H1 (cell line): ENCODE data around the gene BCL2. TPM values are rescaled to one million over a fixed set of nuclear protein-coding genes. Genes with fewer than 3 reads are reported as not detected.

ENCODE experiments used
- CTCF ChIA-PET: fragments of 300-600 bp; sonication (Branson Sonifier 250); formaldehyde crosslinking; loops from one replicate; lab custom pipeline; 2021; ENCODE audit not compliant: partially characterized antibody; lab: Charles Lee
- POLR2A ChIA-PET: fragments of 300-600 bp; sonication (Branson Sonifier 250); formaldehyde crosslinking; loops from one replicate; lab custom pipeline; 2021; ENCODE audit warnings: inconsistent platforms; ENCODE audit not compliant: partially characterized antibody; lab: Charles Lee
- DNase-seq, 2 experiments: peaks; one replicate each; pipeline versions ENCODE4 v3.0.0 to v3.0.0-alpha.2; 2010 to 2022; ENCODE audit warnings: low spot score in 2 of 2, low read depth in 1 of 2, mixed read lengths in 1 of 2
- FAIRE-seq: peaks from 2 replicates; lab custom pipeline; 2011; peaks lifted over from hg19 to GRCh38; lab: Jason Lieb, UNC
- H2AFZ ChIP-seq: 2 replicates; pipeline ENCODE4 v1.8.1; 2012; ENCODE audit warnings: low read length, inconsistent platforms
- H2AK5ac ChIP-seq: 2 replicates; pipeline ENCODE4 v1.6.1; 2013; ENCODE audit warnings: low read depth, low read length
- H2BK120ac ChIP-seq: replicated peaks from 2 replicates; pipeline ENCODE3; 2013; ENCODE audit warnings: low read depth, low read length, inconsistent platforms
- H2BK12ac ChIP-seq: 2 replicates; pipeline ENCODE4 v1.6.1; 2013; ENCODE audit warnings: low read depth, low read length
- H2BK15ac ChIP-seq: 2 replicates; pipeline ENCODE4 v1.6.1; 2013; ENCODE audit warnings: low read length
- H2BK20ac ChIP-seq: 2 replicates; pipeline ENCODE4 v1.6.1; 2013; ENCODE audit warnings: low read length
- H2BK5ac ChIP-seq: 2 replicates; pipeline ENCODE4 v1.6.1; 2013; ENCODE audit warnings: low read depth, low read length
- H3K14ac ChIP-seq: 2 replicates; pipeline ENCODE4 v1.6.1; 2013; ENCODE audit warnings: inconsistent platforms; ENCODE audit not compliant: insufficient read length
- H3K18ac ChIP-seq: 2 replicates; pipeline ENCODE4 v1.6.1; 2013; ENCODE audit warnings: low read length; ENCODE audit errors: extremely low read depth
- H3K23ac ChIP-seq: 2 replicates; pipeline ENCODE4 v1.6.1; 2013; ENCODE audit warnings: inconsistent platforms; ENCODE audit not compliant: insufficient read length
- H3K23me2 ChIP-seq: 2 replicates; pipeline ENCODE4 v1.6.1; 2013; ENCODE audit warnings: low read depth, low read length
- H3K27ac ChIP-seq: 2 replicates; pipeline ENCODE4 v1.6.1; 2011; ENCODE audit warnings: low read depth, low read length, inconsistent platforms
- H3K27me3 ChIP-seq, 4 experiments: replicated peaks in 1 of 4; 1 replicate in 1 of 4; 2 replicates in 3 of 4; pipeline versions ENCODE4 v1.6.1 to v1.8.1; 2011 to 2013; ENCODE audit warnings: low read length in 3 of 4, mild to moderate bottlenecking in 3 of 4, inconsistent platforms in 2 of 4, mixed read lengths in 2 of 4, moderate library complexity in 1 of 4; ENCODE audit not compliant: control insufficient read depth in 3 of 4, insufficient read depth in 3 of 4; ENCODE audit errors: extremely low read depth in 1 of 4
- H3K36me3 ChIP-seq, 4 experiments: 2 replicates each; pipeline versions ENCODE4 v1.6.1 to v1.8.1; 2011 to 2013; ENCODE audit warnings: mild to moderate bottlenecking in 4 of 4, low read length in 3 of 4, moderate library complexity in 2 of 4, control low read depth in 1 of 4, inconsistent platforms in 1 of 4; ENCODE audit not compliant: insufficient read depth in 4 of 4, control insufficient read depth in 2 of 4
- H3K4ac ChIP-seq: replicated peaks from 2 replicates; pipeline ENCODE3; 2013; ENCODE audit warnings: low read length, low read depth, mixed read lengths, inconsistent platforms; ENCODE audit not compliant: insufficient read length
- H3K4me1 ChIP-seq, 4 experiments: replicated peaks in 1 of 4; 1 replicate in 1 of 4; 2 replicates in 3 of 4; pipeline versions ENCODE4 v1.6.1 to v1.8.1; 2011 to 2013; ENCODE audit warnings: low read length in 3 of 4, inconsistent platforms in 2 of 4, mixed read lengths in 1 of 4; ENCODE audit not compliant: insufficient read depth in 4 of 4, control insufficient read depth in 3 of 4
- H3K4me2 ChIP-seq, 2 experiments: 2 replicates each; pipeline versions ENCODE4 v1.6.1 to v1.8.1; 2011 to 2013; ENCODE audit warnings: low read depth in 2 of 2, low read length in 2 of 2, control low read depth in 1 of 2, inconsistent platforms in 1 of 2, mild to moderate bottlenecking in 1 of 2; ENCODE audit not compliant: insufficient read depth in 1 of 2
- H3K4me3 ChIP-seq, 4 experiments: fragments of 200-600, 300-600 bp in 1 of 4; sonication (generic), shearing (Covaris generic), sonication (Bioruptor Twin) in 1 of 4; 2 replicates each; pipeline versions ENCODE4 v1.5.1 to v1.8.1; 2011 to 2016; ENCODE audit warnings: low read length in 4 of 4, low read depth in 3 of 4, control low read depth in 2 of 4, inconsistent platforms in 2 of 4, mild to moderate bottlenecking in 2 of 4, mixed read lengths in 1 of 4, moderate library complexity in 1 of 4; ENCODE audit not compliant: insufficient read depth in 2 of 4; ENCODE audit errors: extremely low read depth in 1 of 4
- H3K56ac ChIP-seq: replicated peaks from 2 replicates; pipeline ENCODE3; 2013; ENCODE audit warnings: low read depth, mild to moderate bottlenecking, mixed read lengths, low read length, inconsistent platforms; ENCODE audit not compliant: insufficient read length
- H3K79me1 ChIP-seq: 2 replicates; pipeline ENCODE4 v1.6.1; 2013; ENCODE audit warnings: low read depth, low read length, control low read depth
- H3K79me2 ChIP-seq, 2 experiments: 2 replicates each; pipeline versions ENCODE4 v1.6.1 to v1.8.1; 2012 to 2013; ENCODE audit warnings: low read length in 2 of 2, mild to moderate bottlenecking in 2 of 2, inconsistent platforms in 1 of 2; ENCODE audit not compliant: insufficient read depth in 2 of 2, control insufficient read depth in 1 of 2
- H3K9ac ChIP-seq, 4 experiments: replicated peaks in 1 of 4; 1 replicate in 1 of 4; 2 replicates in 3 of 4; pipeline versions ENCODE4 v1.6.1 to v1.8.1; 2011 to 2013; ENCODE audit warnings: low read depth in 3 of 4, low read length in 3 of 4, control low read depth in 2 of 4, mild to moderate bottlenecking in 2 of 4, moderate library complexity in 2 of 4, inconsistent platforms in 1 of 4; ENCODE audit errors: extremely low read depth in 1 of 4
- H3K9me3 ChIP-seq, 2 experiments: 2 replicates each; pipeline versions ENCODE4 v1.6.1 to v1.8.1; 2012 to 2013; ENCODE audit warnings: mild to moderate bottlenecking in 2 of 2, moderate library complexity in 2 of 2, control low read depth in 1 of 2, inconsistent platforms in 1 of 2, low read depth in 1 of 2, low read length in 1 of 2, mixed read lengths in 1 of 2; ENCODE audit not compliant: insufficient read depth in 2 of 2
- H4K20me1 ChIP-seq, 2 experiments: replicated peaks in 1 of 2; 2 replicates each; pipeline versions ENCODE3 to v1.8.1; 2011 to 2013; ENCODE audit warnings: inconsistent platforms in 2 of 2, low read length in 2 of 2, mild to moderate bottlenecking in 1 of 2; ENCODE audit not compliant: insufficient read depth in 2 of 2, control insufficient read depth in 1 of 2
- H4K5ac ChIP-seq: 2 replicates; pipeline ENCODE4 v1.6.1; 2013; ENCODE audit warnings: low read length, low read depth, mixed read lengths, inconsistent platforms; ENCODE audit not compliant: insufficient read length
- H4K8ac ChIP-seq: 2 replicates; pipeline ENCODE4 v1.8.0; 2013; ENCODE audit warnings: mild to moderate bottlenecking, moderate library complexity, low read length, inconsistent platforms; ENCODE audit not compliant: insufficient read depth; ENCODE audit errors: extremely low read depth
- H4K91ac ChIP-seq: replicated peaks from 2 replicates; pipeline ENCODE3; 2013; ENCODE audit warnings: low read length, mixed read lengths, inconsistent platforms; ENCODE audit not compliant: insufficient read length
- BACH1 ChIP-seq: IDR thresholded peaks from 2 replicates; pipeline ENCODE4 v1.6.1; 2012; ENCODE audit warnings: low read length, improper control_type of control experiment
- BCL11A ChIP-seq, 2 experiments: IDR thresholded peaks; one replicate each; pipeline ENCODE4 v1.6.1; 2011; ENCODE audit warnings: low read depth in 2 of 2, low read length in 2 of 2, mild to moderate bottlenecking in 2 of 2
- CBX5 ChIP-seq: fragments of 300-800, 300-1000 bp; sonication (generic); IDR thresholded peaks from 2 replicates; pipeline ENCODE4 v1.7.1; 2016; ENCODE audit warnings: antibody characterized with exemption, low read length, low read depth
- HDAC6 ChIP-seq: IDR thresholded peaks from one replicate; pipeline ENCODE4 v1.7.1; 2012; ENCODE audit warnings: low read depth, mild to moderate bottlenecking, inconsistent platforms, low read length, moderate library complexity
- POU5F1 ChIP-seq: IDR thresholded peaks from 2 replicates; pipeline ENCODE4 v1.6.1; 2011; ENCODE audit warnings: low read depth, mild to moderate bottlenecking, low read length, moderate library complexity
- TAF7 ChIP-seq: optimal IDR thresholded peaks from 2 replicates; pipeline ENCODE3; 2011; ENCODE audit warnings: low read depth, mild to moderate bottlenecking, inconsistent platforms, low read length, moderate library complexity, borderline replicate concordance
- WGBS, 2 experiments: shearing (Covaris generic) in 1 of 2; methylation state at CpG; one replicate each; pipeline versions ENCODE4 v1.1.6 to v1.1.7; 2013 to 2015; ENCODE audit warnings: low lambda C conversion rate in 2 of 2, mixed read lengths in 2 of 2, inconsistent platforms in 1 of 2, low coverage in 1 of 2, missing lambda C conversion rate in 1 of 2; ENCODE audit not compliant: insufficient replicate concordance in 2 of 2, insufficient coverage in 1 of 2, insufficient read length in 1 of 2; ENCODE audit errors: extremely low coverage in 1 of 2, missing lambda C conversion rate in 1 of 2; 5-methylcytosine and 5-hydroxymethylcytosine counted together
- polyA plus RNA-seq, 7 experiments: library from polyadenylated mRNA; depleted of rRNA in 3 of 7; stranded (reverse) in 5 of 7; unstranded in 2 of 7; fragments of >200 nt in 5 of 7; fragments of 200-250 nt in 2 of 7; gene quantifications; 1 replicate in 5 of 7; 2 replicates in 1 of 7; 4 replicates in 1 of 7; pipeline versions ENCODE4 v1.2.1 to v1.2.3, GENCODE V29; 2011 to 2013; ENCODE audit warnings: missing spikeins in 2 of 7, mixed read lengths in 2 of 7
- total RNA-seq: library from RNA; stranded (reverse); fragmentation: NEBNext Ultra II Directional; extraction: Animal tissue kit (Norgen Biotek cat#: 25700); gene quantifications from 2 replicates; pipeline ENCODE4 v1.2.1, GENCODE V29; 2021

The BCL2 gene
- total and polyA plus RNA-seq, 2 of the 8 experiments (the other 6 are each of a cell fraction or from before 2014, with no cell fraction given), result 0.59 to 4.5 TPM

- no peaks in the 10 kb centered on the region for H3K23me2 ChIP-seq
- no peaks in the 10 kb centered on the region for H4K20me1 ChIP-seq
- H3K9me3 ChIP-seq, result no peaks in the 10 kb centered on the region
- H4K8ac ChIP-seq, result no peak overlapping the region
- H3K27ac ChIP-seq, result no peak overlapping the region
- H4K91ac ChIP-seq, result no peak overlapping the region
- H3K79me1 ChIP-seq, result no peaks in the 10 kb centered on the region
- no peaks in the 10 kb centered on the region for H3K36me3 ChIP-seq
- H2BK5ac ChIP-seq, result no peak overlapping the region; the same call in 1 of the 2 replicates
- H3K23ac ChIP-seq, result no peak overlapping the region
- H2BK120ac ChIP-seq, result no peak overlapping the region
- no peak overlapping the region for H3K4me2 ChIP-seq
- TF ChIP-seq BACH1, result no peak
- TF ChIP-seq CBX5, result no peak
- TF ChIP-seq HDAC6, result no peak
- TF ChIP-seq POU5F1, result no peak
- no peak for TF ChIP-seq TAF7
- TF ChIP-seq BCL11A (IDR thresholded peaks at IDR 0.05; ENCODE audit: low read depth in 2 of 2, low read length in 2 of 2), result no peak
- H4K5ac ChIP-seq, result no peak overlapping the region
- H2BK15ac ChIP-seq, result peak overlapping the region; percentile 50; the same call in 1 of the 2 replicates
- FAIRE-seq (no peak), DNase-seq (no peak)
- H3K9ac ChIP-seq, result no peak overlapping the region
- no peak overlapping the region for H2AFZ ChIP-seq
- H3K4me3 ChIP-seq, result no peak overlapping the region
- H2BK12ac ChIP-seq, result no peak overlapping the region
- H3K14ac ChIP-seq, result no peak overlapping the region
- H2BK20ac ChIP-seq, result no peak overlapping the region
- no peaks in the 10 kb centered on the region; a peak in 1 of 7 replicates for H3K27me3 ChIP-seq
- no peaks in the 10 kb centered on the region for H3K79me2 ChIP-seq
- H3K4ac ChIP-seq, result no peak overlapping the region
- ChIA-PET POLR2A (no interaction called here), CTCF (interaction anchor here (1.0 to 4.4 kb wide), 7 partner anchors 9 to 201 kb away, joined by 3 to 48 read pairs (median 4); no protein-coding TSS in a partner anchor)
- H3K4me1 ChIP-seq, result peaks cover 0 to 19% (median 6%) of the 10 kb centered on the region in 4 experiments; a peak in 6 of 7 replicates
- H3K18ac ChIP-seq, result no peak overlapping the region
- no peak overlapping the region for H3K56ac ChIP-seq
- no peak overlapping the region for H2AK5ac ChIP-seq
- 93% methylated on average over 13 of the region's 13 CpGs; no CpG with 5 or more reads in 1 of the 2 experiments for WGBS, 2 experiments
These were observed 178.4 kb downstream of the BCL2 start for GRCh38 chr18:63140997-63141777.
